Spleen (tissue), 7 donors: Measurements from ENCODE around the gene NRIP3.

Experiments used
- POLR2A ChIP-seq, 3 donors: fragments of 450-650 bp; IDR thresholded peaks; one replicate each; pipeline ENCODE4 v1.5.1; 2017; ENCODE audit warnings: antibody characterized with exemption in 3 of 3, mild to moderate bottlenecking in 1 of 3
- POLR2AphosphoS5 ChIP-seq, 3 donors: sonication (generic); formaldehyde crosslinking; IDR thresholded peaks; one replicate each; pipeline ENCODE4 v1.5.1; 2017; ENCODE audit warnings: antibody characterized with exemption in 3 of 3
- TF ChIP-seq, protein P1 (sequence below), 11 experiments: fragments of 200-600 bp in 7 of 11; fragments of 450-650 bp in 4 of 11; sonication (generic) in 4 of 11; IDR thresholded peaks in 8 of 11; conservative IDR thresholded peaks in 3 of 11; 1 replicate in 7 of 11; 2 replicates in 4 of 11; pipeline versions ENCODE4 v1.4.0 to v1.8.0; 2016 to 2021; ENCODE audit warnings: antibody characterized with exemption in 11 of 11, inconsistent platforms in 4 of 11, mild to moderate bottlenecking in 1 of 11
- donor health status: DM: no; HTN: no; CAD: no; lungs with moderate emphysema.
- donor health status: DM: no; HTN: no; CAD: no.
- donor health status: DM: no; HTN: no; CAD: no.

GRCh38 chr11:9008661-9009060 is 4.9 kb upstream of the NRIP3 start:
- TF ChIP-seq POLR2A (IDR thresholded peaks at IDR 0.05) (no peak), POLR2AphosphoS5 (IDR thresholded peaks at IDR 0.05) (no peak)
- TF ChIP-seq, protein P1, sequence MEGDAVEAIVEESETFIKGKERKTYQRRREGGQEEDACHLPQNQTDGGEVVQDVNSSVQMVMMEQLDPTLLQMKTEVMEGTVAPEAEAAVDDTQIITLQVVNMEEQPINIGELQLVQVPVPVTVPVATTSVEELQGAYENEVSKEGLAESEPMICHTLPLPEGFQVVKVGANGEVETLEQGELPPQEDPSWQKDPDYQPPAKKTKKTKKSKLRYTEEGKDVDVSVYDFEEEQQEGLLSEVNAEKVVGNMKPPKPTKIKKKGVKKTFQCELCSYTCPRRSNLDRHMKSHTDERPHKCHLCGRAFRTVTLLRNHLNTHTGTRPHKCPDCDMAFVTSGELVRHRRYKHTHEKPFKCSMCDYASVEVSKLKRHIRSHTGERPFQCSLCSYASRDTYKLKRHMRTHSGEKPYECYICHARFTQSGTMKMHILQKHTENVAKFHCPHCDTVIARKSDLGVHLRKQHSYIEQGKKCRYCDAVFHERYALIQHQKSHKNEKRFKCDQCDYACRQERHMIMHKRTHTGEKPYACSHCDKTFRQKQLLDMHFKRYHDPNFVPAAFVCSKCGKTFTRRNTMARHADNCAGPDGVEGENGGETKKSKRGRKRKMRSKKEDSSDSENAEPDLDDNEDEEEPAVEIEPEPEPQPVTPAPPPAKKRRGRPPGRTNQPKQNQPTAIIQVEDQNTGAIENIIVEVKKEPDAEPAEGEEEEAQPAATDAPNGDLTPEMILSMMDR (IDR thresholded peaks at IDR 0.05 in 8 of 11, conservative IDR thresholded peaks at IDR 0.05 in 3 of 11) = no peak
